NCI-H2196 treated with DMSO at 0.1 percent for 48 hours (cell line): ENCODE measurements around the gene KARS1.

Experiments
- DNase-seq: peaks from one replicate; lab custom pipeline; 2025; ENCODE audit not compliant: unreplicated experiment; lab: John Stamatoyannopoulos, UW

The KARS1 gene

GRCh38 chr16:75647492-75648264, at the start of gene KARS1, which contains the start of gene TERF2IP:
Gene KARS1, minus strand, starts transcription at chr16:75647665. Its CDS starts 26 bp downstream, at chr16:75647639.
Gene TERF2IP, plus strand, starts transcription at chr16:75647773. Its CDS starts 110 bp downstream, at chr16:75647883.
- DNase-seq: peak; percentile 50

- no peak for DNase-seq
Observed at GRCh38 chr16:75695708-75696107, 48.2 kb upstream of the KARS1 start.

- DNase-seq: no peak
Observed at GRCh38 chr16:75687361-75687760, 39.9 kb upstream of the KARS1 start.

GRCh38 chr16:75682308-75682707, 34.8 kb upstream of the KARS1 start:
- DNase-seq: no peak

- DNase-seq: no peak
Observed at GRCh38 chr16:75679366-75679765, 31.9 kb upstream of the KARS1 start.

- DNase-seq: no peak
Observed at GRCh38 chr16:75676909-75677308, 29.4 kb upstream of the KARS1 start, which contains the start of gene CPHXL2. Gene CPHXL2, minus strand, starts transcription at chr16:75677009. Its CDS starts 10 bp downstream, at chr16:75676999.

GRCh38 chr16:75667503-75667902, 20.0 kb upstream of the KARS1 start:
- no peak for DNase-seq

GRCh38 chr16:75660726-75661302, 13.3 kb upstream of the KARS1 start:
- DNase-seq: no peak

- no peak for DNase-seq
Observed at GRCh38 chr16:75660321-75660720, 12.9 kb upstream of the KARS1 start.

- DNase-seq: no peak
Observed at GRCh38 chr16:75658175-75658574, 10.7 kb upstream of the KARS1 start.

GRCh38 chr16:75653922-75654321, 6.5 kb upstream of the KARS1 start:
- no peak for DNase-seq

GRCh38 chr16:75648265-75649076, 1.0 kb upstream of the KARS1 start:
- peak; percentile 17 for DNase-seq

- no peak for DNase-seq
Observed at GRCh38 chr16:75647112-75647491, 363 bp downstream of the KARS1 start.

GRCh38 chr16:75644240-75645012, 3.0 kb downstream of the KARS1 start:
- no peak for DNase-seq

GRCh38 chr16:75640598-75640997, 6.9 kb downstream of the KARS1 start:
- DNase-seq: no peak

- DNase-seq: no peak
Observed at GRCh38 chr16:75635036-75635435, 12.4 kb downstream of the KARS1 start.

GRCh38 chr16:75632857-75633256, 14.6 kb downstream of the KARS1 start:
- DNase-seq: no peak

- no peak for DNase-seq
Observed at GRCh38 chr16:75630052-75630451, 17.4 kb downstream of the KARS1 start.

GRCh38 chr16:75629132-75629531, 18.3 kb downstream of the KARS1 start:
- DNase-seq: no peak

GRCh38 chr16:75628351-75628750, 19.1 kb downstream of the KARS1 start:
- DNase-seq: no peak

GRCh38 chr16:75627851-75628250, 19.6 kb downstream of the KARS1 start:
- no peak for DNase-seq
